ENCODE measurements around the gene ZNF341.
A peak's percentile ranks its signal among the peaks of the same experiment; 100 is the strongest.

The ZNF341 gene

DNA sequence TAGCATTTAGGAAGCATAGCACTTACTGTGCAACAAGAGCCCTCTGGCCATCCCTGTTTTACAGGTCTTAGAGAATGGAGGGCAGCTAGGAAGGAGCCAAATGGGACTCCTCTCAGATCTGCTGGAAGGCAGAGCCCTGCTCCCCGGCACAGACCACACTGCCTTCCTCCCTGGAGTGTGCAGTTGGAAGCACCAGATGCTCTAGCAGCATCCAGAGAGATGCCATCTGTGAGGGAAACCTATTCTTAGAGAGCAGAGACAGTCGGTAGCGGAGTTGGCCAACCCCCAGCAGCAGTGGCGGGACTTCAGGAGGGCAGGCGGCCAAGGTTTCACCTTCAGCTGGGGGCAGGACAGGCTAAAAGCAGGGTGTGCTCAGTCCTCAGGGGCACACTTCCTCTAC lies 28.9 kb upstream of the ZNF341 start:
- DNase-seq: no peak

- DNase-seq: no peak
Measured at GRCh38 chr20:33703498-33704137, 28.2 kb upstream of the ZNF341 start.

DNA sequence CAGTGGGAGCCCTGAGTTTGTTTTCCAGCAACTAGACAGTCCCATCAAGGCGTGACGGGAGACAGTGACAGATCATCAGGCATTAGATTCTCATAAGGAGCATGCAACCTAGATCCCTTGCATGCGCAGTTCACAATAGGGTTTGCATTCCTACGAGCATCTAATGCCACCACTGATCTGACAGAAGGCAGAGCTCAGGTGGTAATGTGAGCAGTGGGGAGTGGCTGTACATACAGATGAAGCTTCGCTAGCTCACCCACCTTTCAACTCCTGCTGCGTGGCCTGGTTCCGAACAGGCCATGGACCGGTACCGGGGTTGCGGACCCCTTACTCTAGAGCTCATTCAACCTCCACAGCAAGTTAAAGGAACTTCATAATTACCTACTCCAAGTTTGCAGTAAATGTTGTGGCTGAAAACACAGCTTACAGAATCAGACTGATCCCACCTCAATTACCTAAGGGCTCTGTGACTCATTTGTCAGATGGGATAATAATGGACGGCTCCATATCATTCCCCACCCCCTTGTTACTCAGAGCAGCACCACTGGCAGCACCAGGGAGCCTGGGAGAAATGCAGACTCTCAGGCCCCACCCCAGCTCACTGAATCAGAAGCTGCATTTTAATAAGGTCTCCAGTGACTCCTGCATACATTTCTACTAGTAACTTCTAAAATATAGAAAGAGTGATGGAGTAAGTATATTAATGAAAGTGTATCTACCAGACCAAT lies 27.4 kb upstream of the ZNF341 start:
- no peak for DNase-seq

GRCh38 chr20:33707668-33708067 lies 24.1 kb upstream of the ZNF341 start:
- no peak for DNase-seq

- no peak for DNase-seq
Measured at GRCh38 chr20:33709398-33709797, 22.4 kb upstream of the ZNF341 start.

DNA sequence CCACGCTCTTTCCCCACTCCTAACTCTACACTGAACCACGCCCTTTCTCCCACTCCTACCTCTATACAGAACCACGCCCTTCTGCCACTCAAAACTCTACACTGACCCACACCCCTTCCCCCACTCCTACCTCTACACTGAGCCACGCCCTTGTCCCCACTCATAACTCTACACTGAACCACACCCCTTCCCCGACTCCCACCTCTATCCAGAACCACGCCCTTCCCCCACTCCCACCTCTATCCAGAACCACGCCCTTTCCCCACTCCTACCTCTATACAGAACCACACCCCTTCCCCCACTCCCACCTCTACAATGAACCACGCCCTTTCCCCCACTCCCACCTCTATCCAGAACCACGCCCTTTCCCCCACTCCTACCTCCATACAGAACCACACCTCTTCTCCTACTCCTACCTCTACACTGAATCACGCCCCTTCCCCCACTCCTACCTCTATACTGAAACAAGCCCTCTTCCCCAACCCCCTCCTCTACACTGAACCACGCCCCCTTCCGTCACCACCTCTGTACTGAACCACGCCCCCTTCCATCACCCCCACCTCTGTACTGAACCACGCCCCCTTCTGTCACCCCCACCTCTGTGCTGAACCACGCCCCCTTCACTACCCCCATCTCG lies 21.8 kb upstream of the ZNF341 start:
- no peak for DNase-seq

DNA sequence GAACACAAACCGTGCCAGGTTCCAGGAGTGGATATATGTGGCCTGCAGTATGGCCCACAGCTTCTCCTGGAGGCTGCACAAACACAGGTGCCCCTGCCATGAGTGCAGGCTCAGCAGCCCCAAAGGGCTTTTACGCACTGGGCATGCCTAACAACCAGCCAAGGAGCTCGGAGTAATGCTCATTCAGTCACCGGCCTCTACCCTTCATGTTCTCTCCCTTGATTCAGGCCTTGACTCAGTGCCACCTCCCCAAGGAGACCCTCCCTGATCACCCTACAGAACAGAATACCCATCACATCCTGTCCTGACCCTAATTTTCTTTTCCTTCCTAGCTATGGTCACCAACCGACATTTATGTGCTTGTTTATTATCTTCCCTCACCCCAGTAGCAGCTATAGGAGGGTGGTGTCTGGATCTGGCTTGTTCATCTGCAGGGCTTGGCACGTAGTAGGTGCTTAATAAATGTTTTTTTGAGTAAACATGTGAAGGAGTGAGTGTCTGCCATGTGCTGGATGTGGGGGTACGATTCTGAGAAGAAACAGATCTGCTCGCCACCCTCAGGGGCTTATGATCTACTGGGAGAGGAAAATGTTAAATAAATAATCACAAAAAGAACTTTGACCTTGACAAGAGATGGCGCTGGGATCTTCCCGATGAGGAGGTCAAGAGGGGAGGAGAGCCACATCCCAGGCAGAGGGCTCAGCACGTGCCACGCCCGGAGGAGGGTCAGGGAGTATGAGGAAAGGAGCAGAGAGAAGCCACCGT lies 20.9 kb upstream of the ZNF341 start:
- no peak for DNase-seq

GRCh38 chr20:33711446-33711738 lies 20.4 kb upstream of the ZNF341 start:
- no peak for DNase-seq

- no peak for DNase-seq
Measured at GRCh38 chr20:33713865-33714367, 17.9 kb upstream of the ZNF341 start.

GRCh38 chr20:33716498-33716897 lies 15.3 kb upstream of the ZNF341 start:
- no peak for DNase-seq

- DNase-seq: no peak
Measured at GRCh38 chr20:33719277-33719988, 12.4 kb upstream of the ZNF341 start.

GRCh38 chr20:33719989-33720709 lies 11.6 kb upstream of the ZNF341 start, which contains the start of gene PXMP4:
Gene PXMP4, minus strand, starts transcription at chr20:33720310. Its CDS starts 103 bp downstream, at chr20:33720207.
- peak; percentile 47 to 75 (median 64) for DNase-seq

DNA sequence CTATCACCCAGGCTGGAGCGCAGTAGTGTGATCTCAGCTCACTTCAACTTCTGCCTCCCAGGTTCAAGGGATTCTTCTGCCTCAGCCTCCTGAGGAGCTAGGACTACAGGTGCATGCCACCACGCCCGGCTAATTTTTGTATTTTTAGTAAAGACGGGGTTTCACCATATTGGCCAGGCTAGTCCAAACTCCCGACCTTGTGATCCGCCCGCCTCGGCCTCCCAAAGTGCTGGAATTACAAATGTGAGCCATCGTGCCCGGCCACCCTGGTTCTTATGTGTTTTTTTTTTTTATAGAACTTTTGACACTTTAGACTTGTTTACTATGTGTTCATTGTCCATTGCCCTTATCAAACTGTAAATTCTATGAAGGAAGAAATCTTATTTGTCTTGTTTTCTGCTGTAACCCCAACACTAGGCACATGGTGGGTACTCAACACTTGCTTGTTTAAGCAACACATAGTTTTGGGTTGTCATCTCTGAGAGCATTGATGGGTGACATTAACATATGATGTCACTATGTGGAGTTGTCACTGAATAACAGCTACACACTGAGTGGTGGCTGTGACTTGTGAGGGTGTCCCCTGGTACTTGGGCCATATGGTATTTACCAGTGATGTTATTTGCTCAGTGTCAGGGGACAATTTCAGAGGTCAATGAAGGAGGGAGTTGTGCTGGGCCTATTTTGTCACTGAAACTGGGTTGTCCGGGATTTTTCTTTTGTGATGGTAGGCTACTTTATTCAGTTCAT lies 10.2 kb upstream of the ZNF341 start:
- no peak for DNase-seq

DNA sequence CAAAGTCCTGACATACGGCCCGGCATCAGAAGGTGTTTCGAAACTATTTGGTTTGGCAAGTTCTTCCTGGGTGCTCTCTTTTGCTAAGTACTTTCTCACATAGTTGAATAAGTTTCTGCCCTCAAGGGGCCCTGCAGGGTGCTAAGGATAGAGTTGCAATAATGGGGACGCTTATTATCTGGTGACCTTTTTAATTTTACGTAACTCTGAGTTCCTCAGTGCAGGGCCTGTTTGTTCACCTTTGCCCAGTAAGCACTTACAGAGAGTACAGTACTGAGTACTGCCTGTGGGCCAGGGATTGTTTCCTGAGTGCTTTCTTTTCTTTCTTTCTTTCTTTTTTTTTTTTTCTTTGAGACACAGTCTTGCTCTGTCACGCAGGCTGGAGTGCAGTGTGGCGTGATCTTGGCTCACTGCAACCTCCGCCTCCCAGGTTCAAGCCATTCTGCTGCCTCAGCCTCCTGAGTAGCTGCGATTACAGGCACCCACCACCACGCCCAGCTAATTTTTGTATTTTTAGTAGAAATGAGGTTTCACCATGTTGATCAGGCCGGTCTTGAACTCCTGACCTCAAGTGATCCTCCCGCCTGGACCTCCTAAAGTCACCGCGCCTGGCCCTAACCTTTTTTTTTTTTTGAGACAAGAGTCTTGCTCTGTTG lies 7.2 kb upstream of the ZNF341 start:
- DNase-seq: no peak

DNA sequence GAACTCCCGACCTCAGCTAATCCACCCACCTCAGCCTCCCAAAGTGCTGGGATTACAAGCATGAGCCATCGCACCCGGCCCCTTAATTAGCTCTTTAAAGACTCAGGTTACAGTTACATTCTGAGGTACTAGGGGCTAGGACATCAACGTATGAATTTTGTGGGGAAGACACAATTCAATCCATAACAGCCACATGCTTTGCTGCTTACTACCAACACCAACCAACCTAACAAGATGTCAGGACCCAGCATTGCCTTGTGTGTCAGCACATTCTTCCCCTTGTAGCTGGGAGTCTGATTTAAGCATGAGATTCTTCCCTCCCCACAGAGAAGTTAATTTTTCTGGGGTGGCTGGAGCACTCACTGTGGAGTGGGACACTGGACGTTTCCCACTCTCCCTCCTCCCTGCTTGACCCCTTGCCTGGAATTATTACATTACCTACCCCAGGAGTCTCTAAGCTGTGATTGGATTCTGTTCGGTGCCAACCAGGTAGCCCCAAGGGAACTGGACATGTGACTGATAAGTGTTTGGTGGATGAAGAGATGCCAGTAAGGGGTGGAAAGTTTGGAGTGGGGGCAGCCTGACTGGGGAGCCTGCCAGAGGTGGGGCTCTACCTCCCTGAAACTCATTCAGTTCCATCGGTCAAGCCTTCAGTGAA lies 6.1 kb upstream of the ZNF341 start:
- DNase-seq: no peak

- no peak for DNase-seq
Measured at GRCh38 chr20:33727115-33727479, 4.7 kb upstream of the ZNF341 start.

GRCh38 chr20:33727806-33728205 lies 4.0 kb upstream of the ZNF341 start:
- no peak for DNase-seq

- DNase-seq: no peak
Measured at GRCh38 chr20:33728463-33728862, 3.3 kb upstream of the ZNF341 start.

DNA sequence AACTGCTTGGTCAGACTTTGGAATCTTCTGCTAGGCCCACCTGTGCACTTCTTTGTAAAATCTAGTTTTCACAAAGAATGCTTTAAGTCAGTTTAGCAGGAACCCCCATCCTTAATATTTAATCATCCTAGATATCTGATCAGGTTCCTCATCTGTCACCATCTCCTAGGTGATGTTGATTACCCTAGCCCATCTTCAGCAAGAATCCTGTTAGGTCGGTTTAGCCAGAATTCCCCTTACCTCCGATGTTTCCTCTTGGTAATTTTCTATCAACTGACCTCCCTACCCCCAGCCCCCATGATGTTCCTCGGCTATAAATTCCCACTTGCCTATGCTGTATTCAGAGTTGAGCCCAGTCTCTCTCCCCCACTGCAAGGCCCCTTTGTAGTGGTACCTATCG lies 2.7 kb upstream of the ZNF341 start:
- DNase-seq: no peak

All from activated naive CD4-positive, alpha-beta T cell (primary cell).